CD4-positive, alpha-beta T cell (primary cell): ENCODE data around the gene TPSB2. TPM values are rescaled to one million over a fixed set of nuclear protein-coding genes. Genes with fewer than 3 reads are reported as not detected.

ENCODE experiments used
- ATAC-seq: fragments of 200-7000 bp; cut with Tn5 transposase; one replicate; pipeline ENCODE4 v1.10.0; 2022; ENCODE audit warnings: mild to moderate bottlenecking; ENCODE audit not compliant: poor library complexity
- CTCF ChIA-PET: fragments of 350-600 bp; sonication (Branson Sonifier 250); formaldehyde crosslinking; loops from one replicate; lab custom pipeline; 2021; ENCODE audit warnings: antibody characterized with exemption, inconsistent platforms; lab: Charles Lee
- POLR2A ChIA-PET: fragments of 350-600 bp; sonication (Branson Sonifier 250); formaldehyde crosslinking; loops from one replicate; lab custom pipeline; 2021; ENCODE audit warnings: antibody characterized with exemption, inconsistent platforms; lab: Charles Lee
- DNase-seq, 14 experiments: peaks; one replicate each; pipeline ENCODE4 v3.0.0-alpha.2; 2013 to 2020; ENCODE audit warnings: mixed read lengths in 2 of 14
- H3K27ac ChIP-seq, 2 donors: one replicate each; pipeline versions ENCODE4 v1.5.1 to v1.7.0; 2013; ENCODE audit warnings: low read length in 2 of 2, low read depth in 1 of 2, mild to moderate bottlenecking in 1 of 2
- H3K27me3 ChIP-seq, 2 experiments: 1 replicate in 1 of 2; 2 replicates in 1 of 2; pipeline versions ENCODE4 v1.6.1 to v1.7.0; 2013; ENCODE audit warnings: low read length in 2 of 2, control low read depth in 1 of 2, mild to moderate bottlenecking in 1 of 2, moderate library complexity in 1 of 2; ENCODE audit not compliant: insufficient read depth in 2 of 2, control insufficient read depth in 1 of 2
- H3K36me3 ChIP-seq: one replicate; pipeline ENCODE4 v1.6.1; 2013; ENCODE audit warnings: low read length, control low read depth; ENCODE audit not compliant: insufficient read depth
- H3K4me1 ChIP-seq: one replicate; pipeline ENCODE4 v1.6.1; 2013; ENCODE audit warnings: low read length, control low read depth; ENCODE audit not compliant: insufficient read depth
- H3K4me3 ChIP-seq: one replicate; pipeline ENCODE4 v1.5.1; 2013; ENCODE audit warnings: mild to moderate bottlenecking, low read length, moderate library complexity
- H3K9me3 ChIP-seq, 2 experiments: 1 replicate in 1 of 2; 2 replicates in 1 of 2; pipeline versions ENCODE4 v1.6.1 to v1.7.0; 2013; ENCODE audit warnings: low read length in 2 of 2, mild to moderate bottlenecking in 2 of 2, control low read depth in 1 of 2, moderate library complexity in 1 of 2; ENCODE audit not compliant: control insufficient read depth in 1 of 2, insufficient read depth in 1 of 2
- H3K27ac Mint-ChIP-seq: one replicate; pipeline ENCODE4 v1.8.0; 2020; ENCODE audit warnings: mixed read lengths
- H3K27me3 Mint-ChIP-seq: one replicate; pipeline ENCODE4 v1.8.0; 2021; ENCODE audit warnings: mixed read lengths
- H3K36me3 Mint-ChIP-seq: one replicate; pipeline ENCODE4 v1.8.0; 2021; ENCODE audit warnings: low read depth, mixed read lengths
- H3K4me1 Mint-ChIP-seq: one replicate; pipeline ENCODE4 v1.8.0; 2021; ENCODE audit warnings: low read depth, mixed read lengths
- H3K4me3 Mint-ChIP-seq: one replicate; pipeline ENCODE4 v1.8.0; 2020; ENCODE audit warnings: mild to moderate bottlenecking, mixed read lengths
- H3K9me3 Mint-ChIP-seq: one replicate; pipeline ENCODE4 v1.8.0; 2020; ENCODE audit warnings: mixed read lengths
- intact Hi-C, 2 experiments: fragments of 100-400 bp; cut with DNase I in 1 of 2; cut with micrococcal nuclease in 1 of 2; formaldehyde crosslinking; loops; one replicate each; pipeline versions ENCODE4 v1.15.1 to v1.9.0; 2023 to 2025; cut with DNase I, micrococcal nuclease
- total RNA-seq, 174 experiments: library from RNA in 2 of 174; stranded (reverse) in 2 of 174; gene quantifications; one replicate each; pipeline ENCODE4 v1.2.3 and lab custom pipeline; 2021 to 2026
- TF ChIP-seq, protein P1 (sequence below): fragments of 200-600 bp; IDR thresholded peaks from one replicate; pipeline ENCODE4 v1.8.0; 2022; ENCODE audit warnings: antibody characterized with exemption, mild to moderate bottlenecking

Gene TPSB2
- total RNA-seq, 2 experiments from 2014 or later = not detected

DNA sequence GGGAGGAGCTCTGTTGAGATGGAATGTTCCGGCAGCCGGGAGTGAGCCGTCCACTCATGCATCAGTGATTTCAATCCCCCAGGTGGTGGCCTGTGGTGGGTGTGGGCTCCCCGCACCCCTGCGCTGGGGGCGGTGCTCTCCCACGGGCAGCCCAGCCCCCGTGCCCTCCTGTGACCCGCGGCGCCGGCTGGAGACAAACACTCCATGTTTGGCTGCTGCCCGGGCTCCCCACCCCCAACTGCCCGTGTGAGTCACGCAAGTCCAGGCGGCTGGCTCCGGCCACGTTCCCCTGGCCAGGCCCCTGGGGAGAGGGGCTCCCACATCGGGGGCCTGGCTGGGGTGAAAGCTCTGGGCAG, 47.7 kb downstream of the TPSB2 start:
- ChIA-PET CTCF (no interaction called here), POLR2A (no interaction called here)
- ATAC-seq (no peak), DNase-seq (no peak)
- H3K36me3 ChIP-seq = no peaks in the 10 kb centered on the region
- H3K27ac ChIP-seq = no peak overlapping the region
- Mint-ChIP-seq H3K36me3 (no peaks in the 10 kb centered on the region), H3K27ac (no peak overlapping the region), H3K9me3 (no peaks in the 10 kb centered on the region), H3K4me1 (no peaks in the 10 kb centered on the region), H3K27me3 (no peaks in the 10 kb centered on the region), H3K4me3 (no peak overlapping the region)
- no peaks in the 10 kb centered on the region for H3K27me3 ChIP-seq
- intact Hi-C loops = no loop called here
- H3K4me1 ChIP-seq = no peaks in the 10 kb centered on the region
- peaks cover 0 to 27% of the 10 kb centered on the region in 2 experiments for H3K9me3 ChIP-seq
- TF ChIP-seq, protein P1, sequence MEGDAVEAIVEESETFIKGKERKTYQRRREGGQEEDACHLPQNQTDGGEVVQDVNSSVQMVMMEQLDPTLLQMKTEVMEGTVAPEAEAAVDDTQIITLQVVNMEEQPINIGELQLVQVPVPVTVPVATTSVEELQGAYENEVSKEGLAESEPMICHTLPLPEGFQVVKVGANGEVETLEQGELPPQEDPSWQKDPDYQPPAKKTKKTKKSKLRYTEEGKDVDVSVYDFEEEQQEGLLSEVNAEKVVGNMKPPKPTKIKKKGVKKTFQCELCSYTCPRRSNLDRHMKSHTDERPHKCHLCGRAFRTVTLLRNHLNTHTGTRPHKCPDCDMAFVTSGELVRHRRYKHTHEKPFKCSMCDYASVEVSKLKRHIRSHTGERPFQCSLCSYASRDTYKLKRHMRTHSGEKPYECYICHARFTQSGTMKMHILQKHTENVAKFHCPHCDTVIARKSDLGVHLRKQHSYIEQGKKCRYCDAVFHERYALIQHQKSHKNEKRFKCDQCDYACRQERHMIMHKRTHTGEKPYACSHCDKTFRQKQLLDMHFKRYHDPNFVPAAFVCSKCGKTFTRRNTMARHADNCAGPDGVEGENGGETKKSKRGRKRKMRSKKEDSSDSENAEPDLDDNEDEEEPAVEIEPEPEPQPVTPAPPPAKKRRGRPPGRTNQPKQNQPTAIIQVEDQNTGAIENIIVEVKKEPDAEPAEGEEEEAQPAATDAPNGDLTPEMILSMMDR = no peak
- no peak overlapping the region for H3K4me3 ChIP-seq

DNA sequence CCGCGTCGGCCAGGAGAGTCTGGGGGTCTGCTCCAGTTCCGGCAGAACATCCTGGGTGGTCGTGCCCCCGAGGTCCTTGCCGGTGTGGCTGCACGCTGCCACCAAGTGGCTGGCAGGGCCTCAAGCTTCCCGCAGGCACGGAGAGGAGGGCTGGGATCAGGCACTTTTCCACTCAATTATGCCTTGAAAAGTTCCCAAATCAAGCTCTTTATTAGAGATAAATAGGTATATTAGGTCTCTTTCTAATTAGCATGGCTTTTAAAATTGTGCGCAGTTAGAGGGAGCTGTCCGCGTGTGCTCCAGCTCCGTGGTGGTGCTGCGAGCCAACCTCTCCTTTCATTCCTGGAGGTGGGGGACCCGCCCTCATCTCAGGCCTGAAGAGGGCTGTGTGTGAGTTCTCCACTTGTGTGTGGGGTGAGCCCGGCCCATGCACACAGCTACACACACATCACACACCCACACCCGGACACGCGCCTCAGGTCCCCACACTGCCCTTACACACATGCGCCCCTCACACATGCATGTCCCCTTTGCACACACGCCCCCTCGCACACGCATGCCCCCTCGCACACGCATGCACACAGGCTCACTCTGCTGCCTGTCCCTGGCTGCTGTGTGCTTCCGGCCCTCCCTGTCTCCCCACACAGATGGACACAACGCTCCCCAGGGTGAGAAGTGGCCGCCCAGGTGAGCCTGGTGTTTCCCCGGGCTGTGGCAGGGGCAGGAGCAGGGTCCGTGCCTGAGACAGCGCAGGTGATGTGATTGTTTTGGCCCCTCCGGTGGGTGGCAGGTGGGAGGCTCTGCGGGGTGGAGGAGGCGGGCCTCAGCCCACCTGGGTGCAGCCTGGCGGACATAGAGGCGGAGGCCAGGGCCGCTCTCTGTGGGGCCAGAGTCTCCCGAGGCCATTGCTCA, 48.3 kb downstream of the TPSB2 start:
- Mint-ChIP-seq H3K9me3 (no peaks in the 10 kb centered on the region), H3K4me1 (no peaks in the 10 kb centered on the region)

DNA sequence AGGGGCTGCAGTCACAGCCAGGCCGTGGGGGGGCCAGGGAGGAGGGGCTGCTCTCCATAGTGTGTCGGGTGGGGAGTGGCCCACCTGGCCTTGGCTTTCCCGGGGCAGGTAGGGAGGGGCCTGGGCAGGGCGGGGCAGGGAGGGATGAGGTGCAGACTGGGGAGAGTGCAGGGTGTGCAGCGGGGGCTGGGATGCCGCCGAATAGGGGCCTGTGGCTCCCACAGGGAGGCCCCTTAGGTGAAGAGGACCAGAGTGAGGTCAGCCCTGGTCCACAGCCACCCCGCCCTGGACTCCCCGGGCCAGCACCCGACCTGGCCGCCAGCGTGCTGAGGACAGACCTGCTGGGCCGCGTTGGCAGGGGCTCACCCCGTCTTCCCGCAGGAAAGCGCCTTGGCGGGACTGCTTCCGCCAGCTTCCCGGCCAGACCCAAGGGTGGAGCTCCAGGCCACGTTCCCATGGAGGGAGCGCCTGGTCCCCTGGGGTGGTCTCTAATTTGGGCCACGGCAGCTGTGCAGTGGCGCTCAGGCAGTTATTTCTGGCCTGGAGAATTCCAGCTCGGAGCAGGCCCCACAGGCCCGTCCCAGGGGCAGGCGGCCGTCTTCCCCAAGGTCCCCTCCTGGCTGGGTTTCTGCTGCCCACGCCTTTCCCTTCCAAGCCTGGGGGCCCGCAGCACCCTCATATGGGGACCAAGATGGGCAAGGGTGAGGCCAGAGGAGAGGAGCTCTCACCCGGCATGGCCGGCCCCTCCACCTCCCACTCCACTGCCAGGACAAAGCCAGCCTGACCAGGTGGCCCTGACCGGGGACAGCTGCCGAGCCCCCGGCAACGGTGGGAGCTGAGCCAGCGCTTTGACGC, 49.2 kb downstream of the TPSB2 start:
- Histone ChIP-seq H3K36me3 (no peaks in the 10 kb centered on the region), H3K4me1 (no peaks in the 10 kb centered on the region), H3K4me3 (no peak overlapping the region), H3K27me3 (peaks cover 0 to 2% of the 10 kb centered on the region in 2 experiments), H3K27ac (no peak overlapping the region), H3K9me3 (peaks cover 0 to 18% of the 10 kb centered on the region in 2 experiments)
- no peaks in the 10 kb centered on the region for H3K36me3 Mint-ChIP-seq
- no peaks in the 10 kb centered on the region for H3K27me3 Mint-ChIP-seq
- ChIA-PET POLR2A (no interaction called here), CTCF (no interaction called here)
- H3K4me3 Mint-ChIP-seq = no peak overlapping the region
- no peaks in the 10 kb centered on the region for H3K9me3 Mint-ChIP-seq
- no peaks in the 10 kb centered on the region for H3K4me1 Mint-ChIP-seq
- intact Hi-C loops = no loop called here
- TF ChIP-seq, protein P1 = no peak
- H3K27ac Mint-ChIP-seq = no peak overlapping the region
- ATAC-seq = no peak
- DNase-seq = no peak

More for the DNA sequence above, 48.3 kb downstream of the TPSB2 start:
- Histone ChIP-seq H3K36me3 (no peaks in the 10 kb centered on the region), H3K27me3 (peaks cover 0 to 2% of the 10 kb centered on the region in 2 experiments), H3K9me3 (peaks cover 0 to 25% of the 10 kb centered on the region in 2 experiments), H3K27ac (no peak overlapping the region), H3K4me3 (no peak overlapping the region), H3K4me1 (no peaks in the 10 kb centered on the region)
- TF ChIP-seq, protein P1 = no peak
- H3K27me3 Mint-ChIP-seq = no peaks in the 10 kb centered on the region
- POLR2A ChIA-PET = no interaction called here
- CTCF ChIA-PET = no interaction called here
- H3K27ac Mint-ChIP-seq = no peak overlapping the region
- DNase-seq (no peak), ATAC-seq (no peak)
- H3K4me3 Mint-ChIP-seq = no peak overlapping the region
- intact Hi-C loops = no loop called here
- H3K36me3 Mint-ChIP-seq = no peaks in the 10 kb centered on the region

Other genes starting within 250 kb of the TPSB2 start
- 1 to 10 TPM; 1.4 to 2.3 TPM for gene SOX8, start 248.4 kb downstream of the TPSB2 start, total RNA-seq
- gene SSTR5, start 157.4 kb downstream of the TPSB2 start, total RNA-seq = not detected
- not detected for gene C1QTNF8, start 133.9 kb downstream of the TPSB2 start, total RNA-seq
- gene CACNA1H, start 77.1 kb downstream of the TPSB2 start, total RNA-seq = 1 to 10 TPM; 5.7 to 6.3 TPM
- gene TPSG1, start 4.9 kb downstream of the TPSB2 start, total RNA-seq = not detected
- under 1 TPM in 1 of 2 experiments, not detected in 1; 0.22 TPM for gene TPSAB1, start 10.5 kb upstream of the TPSB2 start, total RNA-seq
- not detected for gene TPSD1, start 25.9 kb upstream of the TPSB2 start, total RNA-seq
- gene UBE2I, start 79.5 kb upstream of the TPSB2 start, total RNA-seq = 100 to 1,000 TPM; 247 to 252 TPM
- gene BAIAP3, start 103.5 kb upstream of the TPSB2 start, total RNA-seq = 10 to 100 TPM; 19.6 to 21.5 TPM
- 10 to 100 TPM; 19.9 to 21.4 TPM for gene TSR3, start 121.7 kb upstream of the TPSB2 start, total RNA-seq
- gene GNPTG, start 121.7 kb upstream of the TPSB2 start, total RNA-seq = 10 to 100 TPM; 27.6 to 32.0 TPM
- gene UNKL, start 184.5 kb upstream of the TPSB2 start, total RNA-seq = 10 to 100 TPM; 52.6 to 53.2 TPM
- 1 to 10 TPM; 6.9 to 7.6 TPM for gene UQCC4, start 190.6 kb upstream of the TPSB2 start, total RNA-seq
- gene PERCC1, start 200.9 kb upstream of the TPSB2 start, total RNA-seq = under 1 TPM in 1 of 2 experiments, not detected in 1; 0.30 TPM
- gene CCDC154, start 214.4 kb upstream of the TPSB2 start, total RNA-seq = 1 to 10 TPM; 2.9 to 3.0 TPM
- 10 to 100 TPM; 70.5 to 76.2 TPM for gene CLCN7, start 244.8 kb upstream of the TPSB2 start, total RNA-seq